Neural progenitor cell (in vitro differentiated cells): ENCODE measurements around the gene MYADM.

Experiments used
- CTCF ChIP-seq: fragments of 200-600 bp; sonication (generic); IDR thresholded peaks from 2 replicates; pipeline ENCODE4 v1.5.1; 2017; ENCODE audit warnings: antibody characterized with exemption, mild to moderate bottlenecking
- EZH2 ChIP-seq: fragments of 200-600 bp; sonication (generic); IDR thresholded peaks from 2 replicates; pipeline ENCODE4 v1.6.1; 2017; ENCODE audit warnings: antibody characterized with exemption, mild to moderate bottlenecking, moderate library complexity
- EZH2phosphoT487 ChIP-seq: fragments of 200-600 bp; sonication (generic); IDR thresholded peaks from 2 replicates; pipeline ENCODE4 v1.6.1; 2017; ENCODE audit warnings: antibody characterized with exemption

- no peak for TF ChIP-seq CTCF
- TF ChIP-seq EZH2 = no peak
- no peak for TF ChIP-seq EZH2phosphoT487
These were observed 16.6 kb downstream of the MYADM start for GRCh38 chr19:53884256-53884655.
